ENCODE results near the gene IBA57.
"Not testable (repeated sequence)": the region's sequence is repeated elsewhere in the genome, so short reads cannot be mapped to it uniquely, and the experiment has no call there.

DNA sequence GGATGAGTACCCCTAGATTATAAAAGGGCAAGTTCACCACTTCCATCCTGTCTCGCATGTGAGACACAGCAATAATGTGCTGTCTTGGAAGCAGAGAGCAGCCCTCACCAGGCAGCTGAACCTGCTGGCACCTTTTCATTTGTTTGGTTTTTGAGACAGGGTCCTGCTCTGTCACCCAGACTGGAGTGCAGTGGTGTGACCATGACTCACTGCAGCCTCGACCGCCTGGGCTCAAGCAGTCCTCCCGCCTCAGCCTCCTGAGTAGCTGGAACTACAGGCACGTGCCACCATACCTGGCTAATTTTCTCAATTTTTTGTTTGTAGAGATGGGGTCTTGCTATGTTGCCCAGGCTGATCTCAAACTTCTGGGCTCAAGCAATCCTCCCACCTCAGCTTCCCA, 62.5 kb downstream of the IBA57 start:
- not testable (repeated sequence) for TF ChIP-seq POLR2AphosphoS5 (IDR thresholded peaks at IDR 0.05; ENCODE audit: borderline replicate concordance, low read depth, low read length); EZH2 (IDR thresholded peaks at IDR 0.05)
